ENCODE results near the gene PRKD1.

DNA sequence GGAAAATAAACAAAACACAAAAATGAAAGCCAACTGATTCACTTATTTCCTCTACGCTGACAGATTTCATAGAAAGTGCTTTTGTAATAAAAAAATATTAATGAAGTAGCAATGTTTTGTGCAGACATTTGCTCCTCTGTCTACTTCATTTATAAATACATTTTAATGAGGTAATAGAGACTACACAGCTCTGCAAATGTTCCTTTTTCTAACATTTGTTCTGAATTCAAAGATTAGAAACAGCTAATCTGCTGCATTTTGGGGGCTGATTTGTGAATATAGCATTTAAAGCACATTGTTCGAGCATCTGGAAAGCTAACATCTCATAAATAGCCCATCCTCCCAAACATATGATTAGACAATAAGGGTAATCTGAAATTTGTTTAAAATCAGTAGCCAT lies 97.8 kb downstream of the PRKD1 start:
- TF ChIP-seq, protein P1, sequence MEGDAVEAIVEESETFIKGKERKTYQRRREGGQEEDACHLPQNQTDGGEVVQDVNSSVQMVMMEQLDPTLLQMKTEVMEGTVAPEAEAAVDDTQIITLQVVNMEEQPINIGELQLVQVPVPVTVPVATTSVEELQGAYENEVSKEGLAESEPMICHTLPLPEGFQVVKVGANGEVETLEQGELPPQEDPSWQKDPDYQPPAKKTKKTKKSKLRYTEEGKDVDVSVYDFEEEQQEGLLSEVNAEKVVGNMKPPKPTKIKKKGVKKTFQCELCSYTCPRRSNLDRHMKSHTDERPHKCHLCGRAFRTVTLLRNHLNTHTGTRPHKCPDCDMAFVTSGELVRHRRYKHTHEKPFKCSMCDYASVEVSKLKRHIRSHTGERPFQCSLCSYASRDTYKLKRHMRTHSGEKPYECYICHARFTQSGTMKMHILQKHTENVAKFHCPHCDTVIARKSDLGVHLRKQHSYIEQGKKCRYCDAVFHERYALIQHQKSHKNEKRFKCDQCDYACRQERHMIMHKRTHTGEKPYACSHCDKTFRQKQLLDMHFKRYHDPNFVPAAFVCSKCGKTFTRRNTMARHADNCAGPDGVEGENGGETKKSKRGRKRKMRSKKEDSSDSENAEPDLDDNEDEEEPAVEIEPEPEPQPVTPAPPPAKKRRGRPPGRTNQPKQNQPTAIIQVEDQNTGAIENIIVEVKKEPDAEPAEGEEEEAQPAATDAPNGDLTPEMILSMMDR (IDR thresholded peaks at IDR 0.05; ENCODE audit: poor library complexity): no peak
- TF ChIP-seq EZH2 (IDR thresholded peaks at IDR 0.05; ENCODE audit: borderline replicate concordance): no peak
- no peak for TF ChIP-seq EZH2phosphoT487 (IDR thresholded peaks at IDR 0.05; ENCODE audit: low read depth, severe bottlenecking, unreplicated experiment)

Data from hepatocyte (in vitro differentiated cells).